Measurements from ENCODE around the gene HIVEP3.

DNA sequence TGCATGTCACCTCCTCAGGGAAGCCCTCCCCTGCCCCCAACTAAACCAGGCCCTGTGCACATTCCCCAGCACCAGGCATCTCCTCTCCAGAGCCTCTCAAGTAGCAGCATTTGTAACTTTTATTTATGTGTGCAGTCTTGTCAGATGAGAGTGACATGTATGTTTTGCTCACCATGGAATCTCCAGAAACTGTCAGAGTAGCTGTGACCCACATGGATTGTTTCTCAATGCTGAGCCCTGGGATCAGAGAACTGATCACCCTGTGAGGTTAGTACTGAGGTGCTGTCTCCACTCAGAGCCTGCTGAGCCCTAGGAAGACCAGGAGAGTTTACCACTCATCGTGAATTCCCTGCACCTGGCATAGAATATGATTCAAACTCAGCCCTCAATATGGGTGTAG, 243.3 kb downstream of the HIVEP3 start:
- TF ChIP-seq POLR2AphosphoS5 (IDR thresholded peaks at IDR 0.05; ENCODE audit: borderline replicate concordance, low read depth, low read length) (no peak), EZH2 (IDR thresholded peaks at IDR 0.05) (no peak)
